ENCODE measurements around the gene MKX. TPM values are rescaled to one million over a fixed set of nuclear protein-coding genes. Genes with fewer than 3 reads are reported as not detected.

MKX gene
- total RNA-seq, 1 experiment from 2014 or later = 1.5 TPM

DNA sequence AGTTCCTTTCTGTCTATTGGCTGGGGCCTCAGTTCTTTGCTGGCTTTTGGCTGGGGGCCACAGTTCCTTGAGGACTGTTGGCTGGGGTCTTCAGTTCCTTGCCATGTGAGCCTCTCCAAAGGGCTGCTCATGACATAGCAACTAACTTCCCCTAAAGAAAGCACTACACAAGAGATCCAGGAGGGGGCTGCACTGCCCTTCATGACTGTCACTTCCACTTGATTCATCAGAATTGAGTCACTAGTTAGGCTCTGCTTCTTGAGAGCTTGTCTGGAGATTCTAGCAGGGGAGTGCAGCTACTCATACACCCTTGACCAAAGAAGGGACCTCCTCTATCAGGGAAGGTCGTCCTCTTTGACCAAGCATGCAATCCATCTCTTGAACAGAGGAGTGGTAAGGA, 38.0 kb upstream of the MKX start:
- CTCF ChIA-PET = interaction anchor here (0.6 to 1.4 kb wide), 6 partner anchors 37 to 458 kb away, joined by 3 to 15 read pairs (median 7); no protein-coding TSS in a partner anchor
- BruUV-seq (replicated peaks) = no TSS peak
- Mint-ChIP-seq H3K4me3 (ENCODE audit: low read depth, unreplicated experiment) (no peak overlapping the region), H3K27me3 (ENCODE audit: unreplicated experiment) (peaks cover 21% of the 10 kb centered on the region), H3K4me1 (ENCODE audit: low read depth, unreplicated experiment) (peaks cover 8% of the 10 kb centered on the region), H3K27ac (ENCODE audit: unreplicated experiment) (no peak overlapping the region), H3K9me3 (ENCODE audit: low read depth, unreplicated experiment) (peaks cover 4% of the 10 kb centered on the region), H3K36me3 (ENCODE audit: insufficient read depth, unreplicated experiment) (no peaks in the 10 kb centered on the region)
- DNase-seq = peak; percentile 59
- intact Hi-C loops (cut with micrococcal nuclease; ENCODE audit: unreplicated experiment) = loop anchor here (1.0 to 10.0 kb wide), 4 partner anchors 181 to 459 kb away; no protein-coding TSS in a partner anchor
- peak; percentile 40 for TF ChIP-seq CTCF (IDR thresholded peaks at IDR 0.05; ENCODE audit: unreplicated experiment)

DNA sequence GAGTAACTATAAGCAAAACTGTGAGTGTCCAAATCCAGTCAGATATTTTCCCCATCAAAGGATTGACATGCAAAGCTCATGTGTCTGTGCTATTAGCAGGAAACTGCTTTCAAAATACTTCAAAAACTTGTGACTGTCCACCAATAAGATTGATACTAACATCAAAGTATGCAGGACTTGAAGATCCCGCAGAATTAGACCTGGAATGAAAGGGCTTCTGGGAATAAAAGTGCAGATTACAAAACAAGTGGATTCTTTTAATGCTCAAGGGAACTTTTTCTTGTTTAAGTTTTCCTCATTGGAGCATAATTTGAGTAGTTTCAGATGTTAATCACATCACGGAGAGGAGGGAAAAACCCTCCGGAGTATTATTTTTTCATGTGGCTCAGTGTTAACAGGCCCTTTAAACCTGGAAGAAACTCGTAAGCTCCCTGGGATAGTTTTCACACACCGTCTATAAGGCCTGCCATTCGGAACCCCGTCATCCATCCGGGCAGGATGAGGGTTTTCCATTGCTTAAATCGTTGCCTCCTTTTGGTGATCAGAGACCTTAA, 33.9 kb upstream of the MKX start:
- no peak for TF ChIP-seq CTCF (IDR thresholded peaks at IDR 0.05; ENCODE audit: unreplicated experiment)
- intact Hi-C loops (cut with micrococcal nuclease; ENCODE audit: unreplicated experiment) = loop anchor here (10.0 kb wide), 1 partner anchor 185 kb away; no protein-coding TSS in a partner anchor
- H3K4me3 Mint-ChIP-seq (ENCODE audit: low read depth, unreplicated experiment) = no peak overlapping the region
- peaks cover 4% of the 10 kb centered on the region for H3K9me3 Mint-ChIP-seq (ENCODE audit: low read depth, unreplicated experiment)
- no peak for DNase-seq
- CTCF ChIA-PET = no interaction called here
- H3K4me1 Mint-ChIP-seq (ENCODE audit: low read depth, unreplicated experiment) = peaks cover 8% of the 10 kb centered on the region
- no peaks in the 10 kb centered on the region for H3K36me3 Mint-ChIP-seq (ENCODE audit: insufficient read depth, unreplicated experiment)
- peaks cover 29% of the 10 kb centered on the region for H3K27me3 Mint-ChIP-seq (ENCODE audit: unreplicated experiment)
- BruUV-seq (replicated peaks) = no TSS peak
- no peak overlapping the region for H3K27ac Mint-ChIP-seq (ENCODE audit: unreplicated experiment)

- Mint-ChIP-seq H3K27me3 (ENCODE audit: unreplicated experiment) (peaks cover 51% of the 10 kb centered on the region), H3K4me1 (ENCODE audit: low read depth, unreplicated experiment) (no peaks in the 10 kb centered on the region), H3K27ac (ENCODE audit: unreplicated experiment) (no peak overlapping the region)
Measured at GRCh38 chr10:27774831-27775230, 29.2 kb upstream of the MKX start.

DNA sequence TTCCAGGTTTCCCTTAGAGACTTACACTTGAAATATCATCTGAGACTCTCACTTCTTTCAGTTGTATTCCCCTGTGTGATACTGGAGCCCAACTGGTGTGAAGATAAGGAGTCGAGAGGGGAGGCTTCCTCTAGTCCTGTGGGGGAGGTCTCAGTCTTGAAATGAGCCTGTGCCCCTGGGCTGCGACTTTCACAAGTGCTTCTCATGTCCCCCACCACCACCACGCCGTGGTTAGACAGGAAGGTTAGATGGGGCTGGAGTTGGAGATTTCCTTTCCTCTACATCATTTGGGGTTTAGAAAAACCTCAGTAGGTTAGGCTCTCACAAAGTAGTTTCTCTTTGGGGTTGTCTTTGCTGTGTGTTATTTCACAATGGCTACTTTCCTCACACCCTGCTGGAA, 25.6 kb upstream of the MKX start:
- Mint-ChIP-seq H3K4me1 (ENCODE audit: low read depth, unreplicated experiment) (no peaks in the 10 kb centered on the region), H3K4me3 (ENCODE audit: low read depth, unreplicated experiment) (no peak overlapping the region), H3K27ac (ENCODE audit: unreplicated experiment) (no peak overlapping the region), H3K36me3 (ENCODE audit: insufficient read depth, unreplicated experiment) (no peaks in the 10 kb centered on the region), H3K27me3 (ENCODE audit: unreplicated experiment) (peaks cover 51% of the 10 kb centered on the region), H3K9me3 (ENCODE audit: low read depth, unreplicated experiment) (no peaks in the 10 kb centered on the region)
- BruUV-seq (replicated peaks) = no TSS peak
- CTCF ChIA-PET = interaction anchor here (0.6 kb wide), 1 partner anchor 1045 kb away, joined by 6 read pairs; no protein-coding TSS in a partner anchor
- intact Hi-C loops (cut with micrococcal nuclease; ENCODE audit: unreplicated experiment) = no loop called here
- no peak for DNase-seq
- no peak for TF ChIP-seq CTCF (IDR thresholded peaks at IDR 0.05; ENCODE audit: unreplicated experiment)

More at GRCh38 chr10:27774831-27775230, 29.2 kb upstream of the MKX start:
- no TSS peak for BruUV-seq (replicated peaks)
- CTCF ChIA-PET = interaction anchor here (1.4 kb wide), 1 partner anchor 46 kb away, joined by 3 read pairs; no protein-coding TSS in a partner anchor
- H3K36me3 Mint-ChIP-seq (ENCODE audit: insufficient read depth, unreplicated experiment) = no peaks in the 10 kb centered on the region
- TF ChIP-seq CTCF (IDR thresholded peaks at IDR 0.05; ENCODE audit: unreplicated experiment) = no peak
- H3K4me3 Mint-ChIP-seq (ENCODE audit: low read depth, unreplicated experiment) = no peak overlapping the region
- intact Hi-C loops (cut with micrococcal nuclease; ENCODE audit: unreplicated experiment) = no loop called here
- DNase-seq = no peak
- no peaks in the 10 kb centered on the region for H3K9me3 Mint-ChIP-seq (ENCODE audit: low read depth, unreplicated experiment)

Measured in Calu3 (cell line).